Measurements from ENCODE around the gene RAET1L.
"Not testable (repeated sequence)": the region's sequence is repeated elsewhere in the genome, so short reads cannot be mapped to it uniquely, and the experiment has no call there.

The RAET1L gene

DNA sequence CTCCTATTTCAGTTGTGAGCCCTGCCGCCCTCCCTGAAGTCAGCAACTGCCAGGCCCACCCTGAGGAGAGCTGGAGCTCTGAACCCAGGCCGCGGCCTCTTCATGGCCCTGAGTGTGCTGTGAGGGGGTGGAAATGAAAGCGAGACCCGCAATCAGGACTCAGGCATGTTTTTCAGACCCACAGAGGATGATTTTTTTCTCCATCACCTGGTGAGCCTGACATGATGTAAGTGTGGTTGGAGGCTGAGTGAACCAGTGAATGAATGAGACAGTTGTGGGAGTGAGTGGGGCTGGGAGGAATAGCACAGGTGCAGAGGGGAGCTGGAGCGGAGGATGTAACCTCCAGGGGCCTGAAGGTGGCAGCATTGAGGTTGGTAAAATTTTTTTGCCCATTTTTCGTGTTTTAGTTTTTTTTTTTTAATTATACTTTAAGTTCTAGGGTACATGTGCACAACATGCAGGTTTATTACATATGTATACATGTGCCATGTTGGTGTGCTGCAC, 18.3 kb downstream of the RAET1L start:
- TF ChIP-seq, protein P1, sequence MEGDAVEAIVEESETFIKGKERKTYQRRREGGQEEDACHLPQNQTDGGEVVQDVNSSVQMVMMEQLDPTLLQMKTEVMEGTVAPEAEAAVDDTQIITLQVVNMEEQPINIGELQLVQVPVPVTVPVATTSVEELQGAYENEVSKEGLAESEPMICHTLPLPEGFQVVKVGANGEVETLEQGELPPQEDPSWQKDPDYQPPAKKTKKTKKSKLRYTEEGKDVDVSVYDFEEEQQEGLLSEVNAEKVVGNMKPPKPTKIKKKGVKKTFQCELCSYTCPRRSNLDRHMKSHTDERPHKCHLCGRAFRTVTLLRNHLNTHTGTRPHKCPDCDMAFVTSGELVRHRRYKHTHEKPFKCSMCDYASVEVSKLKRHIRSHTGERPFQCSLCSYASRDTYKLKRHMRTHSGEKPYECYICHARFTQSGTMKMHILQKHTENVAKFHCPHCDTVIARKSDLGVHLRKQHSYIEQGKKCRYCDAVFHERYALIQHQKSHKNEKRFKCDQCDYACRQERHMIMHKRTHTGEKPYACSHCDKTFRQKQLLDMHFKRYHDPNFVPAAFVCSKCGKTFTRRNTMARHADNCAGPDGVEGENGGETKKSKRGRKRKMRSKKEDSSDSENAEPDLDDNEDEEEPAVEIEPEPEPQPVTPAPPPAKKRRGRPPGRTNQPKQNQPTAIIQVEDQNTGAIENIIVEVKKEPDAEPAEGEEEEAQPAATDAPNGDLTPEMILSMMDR (IDR thresholded peaks at IDR 0.05; ENCODE audit: insufficient read depth, low read length, poor library complexity, severe bottlenecking): peak; percentile 42

DNA sequence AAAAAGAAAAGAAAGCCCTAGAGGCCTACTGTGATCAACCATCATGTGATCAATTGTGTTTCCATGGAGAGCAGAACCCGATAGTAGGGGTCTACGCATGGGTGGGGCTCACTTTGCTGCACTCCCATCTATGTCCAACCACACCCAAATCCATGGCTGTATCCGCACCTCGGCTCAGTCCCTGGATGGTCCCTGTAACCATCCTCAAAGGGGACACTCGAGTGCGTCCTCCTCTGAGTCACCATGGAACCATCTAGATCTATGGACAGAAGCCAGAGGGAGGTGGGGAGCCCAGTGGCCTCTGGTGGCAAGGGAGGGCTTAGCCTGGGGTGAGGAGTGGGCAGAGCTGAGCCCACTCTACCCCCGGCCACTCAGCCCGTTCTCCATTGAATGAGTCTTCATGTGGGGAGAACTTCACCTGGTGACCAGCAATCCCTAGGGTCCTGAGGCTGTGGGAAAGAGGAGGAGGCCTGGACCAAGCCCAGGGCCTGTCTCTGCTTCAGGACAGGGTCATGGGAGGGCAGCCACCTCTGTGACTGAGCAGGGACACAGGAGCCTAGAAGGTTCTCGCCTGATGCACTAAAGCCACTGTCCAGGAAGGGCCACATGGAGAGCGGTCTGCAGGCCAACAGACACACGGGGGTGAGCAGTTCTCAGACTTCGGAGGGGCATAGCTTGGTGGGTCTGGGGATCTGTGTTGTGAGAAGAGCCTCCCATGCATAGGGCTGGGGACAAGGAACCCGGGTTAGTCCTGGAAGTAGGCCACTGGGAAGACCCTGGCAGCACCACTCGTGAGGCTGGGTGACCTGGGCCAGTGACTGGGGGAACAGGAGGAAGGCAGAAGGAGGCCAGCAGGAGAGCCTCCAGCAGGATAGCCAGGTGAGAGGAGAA, 19.3 kb downstream of the RAET1L start:
- no peaks in the 10 kb centered on the region for H3K36me3 ChIP-seq (ENCODE audit: control insufficient read depth, insufficient read depth, low read length)
- peak overlapping the region; percentile 67; the same call in 1 of the 2 replicates for H3K4me3 ChIP-seq (replicated peaks; ENCODE audit: low read depth, low read length)
- H3K27me3 ChIP-seq (replicated peaks; ENCODE audit: control insufficient read depth, insufficient read depth, low read length): no peaks in the 10 kb centered on the region; the same call in 1 of the 2 replicates
- TF ChIP-seq, protein P1 (IDR thresholded peaks at IDR 0.05; ENCODE audit: insufficient read depth, low read length, poor library complexity, severe bottlenecking): no peak
- DNase-seq (ENCODE audit: extremely low read depth, insufficient read length): no peak

More for the DNA sequence above, 18.3 kb downstream of the RAET1L start:
- no peaks in the 10 kb centered on the region; the same call in 1 of the 2 replicates for H3K27me3 ChIP-seq (replicated peaks; ENCODE audit: control insufficient read depth, insufficient read depth, low read length)
- no peak overlapping the region for H3K4me3 ChIP-seq (replicated peaks; ENCODE audit: low read depth, low read length)
- DNase-seq (ENCODE audit: extremely low read depth, insufficient read length): peak; percentile 35
- H3K36me3 ChIP-seq (ENCODE audit: control insufficient read depth, insufficient read depth, low read length): no peaks in the 10 kb centered on the region

DNA sequence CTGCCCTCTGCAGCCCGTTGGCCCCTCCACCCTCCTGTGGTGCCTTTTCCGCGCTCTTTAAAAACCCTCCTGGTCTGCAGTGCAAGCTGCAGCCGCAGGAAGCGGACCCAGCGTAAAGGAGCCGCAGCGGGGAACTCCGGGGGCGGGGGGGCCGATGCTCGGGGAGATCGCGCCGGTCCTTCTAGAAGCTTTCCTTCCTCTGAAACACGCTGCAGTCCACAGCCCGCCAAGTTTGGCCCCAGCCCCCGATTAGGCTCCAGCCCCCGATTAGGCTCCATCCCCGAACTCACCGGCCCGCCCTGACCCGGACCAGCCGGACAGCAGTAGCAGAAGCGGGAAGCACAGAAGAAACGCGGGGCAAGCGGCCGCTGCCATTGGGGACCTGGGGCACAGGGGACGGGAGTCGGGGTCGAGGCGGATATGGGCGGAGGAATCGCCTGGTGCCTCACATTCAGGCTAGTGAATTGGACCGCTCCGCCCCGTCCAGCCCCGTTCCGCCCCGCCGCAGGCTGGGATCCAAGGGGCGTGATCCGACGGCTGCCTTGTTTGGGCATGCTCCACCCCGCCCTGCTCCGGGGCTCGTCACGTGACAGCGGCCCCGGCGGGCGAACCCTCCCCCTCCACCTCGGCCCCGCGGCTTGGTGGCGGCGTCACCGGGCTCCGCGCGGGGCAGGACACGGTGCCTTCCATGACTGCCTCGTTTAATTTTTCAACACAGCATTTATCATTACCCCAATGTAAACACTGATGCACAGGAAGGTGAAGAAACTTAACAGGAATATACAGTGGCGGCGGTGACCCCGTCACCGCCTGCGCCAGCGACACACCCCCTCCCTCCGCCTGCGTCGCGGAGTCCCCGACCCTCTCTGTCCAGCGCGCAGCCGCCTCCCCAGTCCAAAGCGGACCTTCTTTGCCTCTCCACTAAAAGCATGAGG, 20.3 kb downstream of the RAET1L start:
- Histone ChIP-seq H3K27me3 (replicated peaks; ENCODE audit: control insufficient read depth, insufficient read depth, low read length) (no peaks in the 10 kb centered on the region; the same call in 1 of the 2 replicates), H3K4me3 (replicated peaks; ENCODE audit: low read depth, low read length) (peak overlapping the region; percentile 67), H3K36me3 (ENCODE audit: control insufficient read depth, insufficient read depth, low read length) (no peaks in the 10 kb centered on the region)
- peak; percentile 94 for DNase-seq (ENCODE audit: extremely low read depth, insufficient read length)
- TF ChIP-seq, protein P1 (IDR thresholded peaks at IDR 0.05; ENCODE audit: insufficient read depth, low read length, poor library complexity, severe bottlenecking): no peak

DNA sequence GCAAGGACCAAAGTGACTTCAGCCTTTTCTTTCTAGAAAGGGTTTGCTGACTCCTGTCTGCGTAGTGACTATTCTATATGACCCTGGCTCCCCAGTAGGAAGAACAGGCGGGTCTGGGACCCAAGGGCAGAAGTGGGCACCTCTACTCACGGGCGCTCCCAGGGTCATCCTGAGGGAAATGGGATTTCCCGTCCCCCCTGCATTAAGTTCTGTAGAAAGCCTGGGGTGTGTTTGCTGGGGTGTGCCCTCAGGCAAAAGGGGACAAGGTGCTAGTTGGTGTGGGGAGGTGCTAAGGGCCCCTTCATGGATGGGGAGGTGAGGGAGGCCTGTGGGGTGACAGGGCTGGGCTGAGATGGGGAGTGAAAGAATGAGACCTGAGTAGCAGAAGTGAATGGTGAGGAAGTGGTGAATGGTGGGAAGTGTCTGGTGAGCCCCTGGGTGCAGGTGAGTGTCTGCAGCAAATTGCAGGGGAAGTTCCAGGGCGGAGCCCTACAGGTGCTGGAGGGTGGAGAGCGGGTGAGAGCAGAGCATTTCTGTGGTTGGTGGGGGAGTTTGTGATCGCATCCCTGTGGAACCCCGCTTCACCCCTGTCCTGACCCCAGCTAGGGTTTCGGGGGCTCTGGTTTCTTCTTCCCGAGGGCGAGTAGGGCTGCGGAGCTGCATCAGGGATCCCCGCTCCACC, 21.1 kb downstream of the RAET1L start:
- Histone ChIP-seq H3K36me3 (ENCODE audit: control insufficient read depth, insufficient read depth, low read length) (no peaks in the 10 kb centered on the region), H3K27me3 (replicated peaks; ENCODE audit: control insufficient read depth, insufficient read depth, low read length) (no peaks in the 10 kb centered on the region), H3K4me3 (replicated peaks; ENCODE audit: low read depth, low read length) (peak overlapping the region; percentile 67)
- TF ChIP-seq, protein P1 (IDR thresholded peaks at IDR 0.05; ENCODE audit: insufficient read depth, low read length, poor library complexity, severe bottlenecking): no peak
- DNase-seq (ENCODE audit: extremely low read depth, insufficient read length): no peak

DNA sequence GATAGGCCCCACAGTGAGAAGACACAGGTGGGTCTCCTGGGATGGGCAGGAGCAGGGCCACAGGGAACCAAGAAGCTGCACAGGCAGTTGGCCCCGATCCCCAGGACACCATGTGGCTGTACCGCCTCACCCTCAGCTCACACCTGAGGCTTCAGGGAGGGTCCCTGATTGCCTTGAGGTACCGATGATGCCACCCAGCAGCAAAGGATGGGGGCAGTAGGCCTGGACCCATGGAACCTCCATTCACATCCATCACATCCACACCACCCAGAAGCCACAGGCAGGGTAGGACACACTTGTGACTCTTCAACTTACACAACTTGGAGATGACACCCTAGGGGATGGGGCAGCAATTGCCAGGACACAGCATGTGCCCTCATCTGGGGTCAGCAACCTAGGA, 21.7 kb downstream of the RAET1L start:
- H3K36me3 ChIP-seq (ENCODE audit: control insufficient read depth, insufficient read depth, low read length); H3K27me3 ChIP-seq (replicated peaks; ENCODE audit: control insufficient read depth, insufficient read depth, low read length); H3K4me3 ChIP-seq (replicated peaks; ENCODE audit: low read depth, low read length); DNase-seq (ENCODE audit: extremely low read depth, insufficient read length): not testable (repeated sequence)
